ENCODE measurements around the gene ANKRD42.
"Not testable (repeated sequence)": the region's sequence is repeated elsewhere in the genome, so short reads cannot be mapped to it uniquely, and the experiment has no call there.

The ANKRD42 gene

GRCh38 chr11:83206771-83207382 is 13.4 kb downstream of the ANKRD42 start:
- H3K27ac ChIP-seq (ENCODE audit: low read length); H3K4me1 ChIP-seq (ENCODE audit: insufficient read depth, low read length); H3K36me3 ChIP-seq (ENCODE audit: insufficient read depth, low read depth, low read length); H3K4me3 ChIP-seq (ENCODE audit: low read length); H3K27me3 ChIP-seq (ENCODE audit: insufficient read depth, low read length); H3K9me3 ChIP-seq (ENCODE audit: insufficient read depth, low read depth, low read length); H3K9ac ChIP-seq (ENCODE audit: low read depth, low read length): not testable (repeated sequence)

GRCh38 chr11:83219095-83219494 is 25.6 kb downstream of the ANKRD42 start:
- no peaks in the 10 kb centered on the region for H3K9me3 ChIP-seq (ENCODE audit: insufficient read depth, low read depth, low read length)
- H3K9ac ChIP-seq (ENCODE audit: low read depth, low read length) = no peak overlapping the region
- H3K4me3 ChIP-seq (ENCODE audit: low read length) = no peak overlapping the region
- H3K36me3 ChIP-seq (ENCODE audit: insufficient read depth, low read depth, low read length) = no peaks in the 10 kb centered on the region
- H3K4me1 ChIP-seq (ENCODE audit: insufficient read depth, low read length) = no peaks in the 10 kb centered on the region
- no peaks in the 10 kb centered on the region for H3K27me3 ChIP-seq (ENCODE audit: insufficient read depth, low read length)
- H3K27ac ChIP-seq (ENCODE audit: low read length) = no peak overlapping the region

- Histone ChIP-seq H3K9ac (ENCODE audit: low read depth, low read length) (no peak overlapping the region), H3K36me3 (ENCODE audit: insufficient read depth, low read depth, low read length) (no peaks in the 10 kb centered on the region), H3K27me3 (ENCODE audit: insufficient read depth, low read length) (no peaks in the 10 kb centered on the region), H3K4me1 (ENCODE audit: insufficient read depth, low read length) (no peaks in the 10 kb centered on the region), H3K4me3 (ENCODE audit: low read length) (no peak overlapping the region), H3K9me3 (ENCODE audit: insufficient read depth, low read depth, low read length) (no peaks in the 10 kb centered on the region), H3K27ac (ENCODE audit: low read length) (no peak overlapping the region)
Measured at GRCh38 chr11:83220260-83220659, 26.7 kb downstream of the ANKRD42 start.

- no peaks in the 10 kb centered on the region for H3K36me3 ChIP-seq (ENCODE audit: insufficient read depth, low read depth, low read length)
- H3K4me1 ChIP-seq (ENCODE audit: insufficient read depth, low read length) = no peaks in the 10 kb centered on the region
- H3K9me3 ChIP-seq (ENCODE audit: insufficient read depth, low read depth, low read length) = no peaks in the 10 kb centered on the region
- H3K27me3 ChIP-seq (ENCODE audit: insufficient read depth, low read length) = no peaks in the 10 kb centered on the region
- no peak overlapping the region for H3K9ac ChIP-seq (ENCODE audit: low read depth, low read length)
- no peak overlapping the region for H3K27ac ChIP-seq (ENCODE audit: low read length)
- no peak overlapping the region for H3K4me3 ChIP-seq (ENCODE audit: low read length)
Measured at GRCh38 chr11:83221694-83222093, 28.2 kb downstream of the ANKRD42 start.

DNA sequence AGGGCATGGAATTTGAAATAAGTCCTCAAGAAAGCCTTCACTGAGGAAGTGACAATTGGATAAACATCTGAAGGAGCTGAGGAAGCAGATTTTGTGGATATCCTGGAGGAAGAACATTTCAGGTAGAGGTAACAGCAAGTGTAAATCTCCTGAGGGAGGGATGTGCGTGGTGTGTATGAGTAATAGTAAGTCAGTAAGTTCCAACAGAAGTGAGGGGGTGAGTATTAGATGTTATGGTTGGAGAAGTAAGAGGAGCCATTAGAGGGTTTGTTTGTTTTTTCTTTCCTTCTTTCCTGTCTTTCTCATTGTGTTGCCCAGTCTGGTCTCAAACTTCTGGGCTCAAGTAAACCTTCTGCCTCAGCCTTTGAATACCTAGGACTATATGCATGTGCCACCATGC is 29.0 kb downstream of the ANKRD42 start:
- Histone ChIP-seq H3K27me3 (ENCODE audit: insufficient read depth, low read length) (no peaks in the 10 kb centered on the region), H3K36me3 (ENCODE audit: insufficient read depth, low read depth, low read length) (no peaks in the 10 kb centered on the region), H3K9ac (ENCODE audit: low read depth, low read length) (no peak overlapping the region), H3K4me1 (ENCODE audit: insufficient read depth, low read length) (no peaks in the 10 kb centered on the region), H3K27ac (ENCODE audit: low read length) (no peak overlapping the region), H3K4me3 (ENCODE audit: low read length) (no peak overlapping the region), H3K9me3 (ENCODE audit: insufficient read depth, low read depth, low read length) (no peaks in the 10 kb centered on the region)

DNA sequence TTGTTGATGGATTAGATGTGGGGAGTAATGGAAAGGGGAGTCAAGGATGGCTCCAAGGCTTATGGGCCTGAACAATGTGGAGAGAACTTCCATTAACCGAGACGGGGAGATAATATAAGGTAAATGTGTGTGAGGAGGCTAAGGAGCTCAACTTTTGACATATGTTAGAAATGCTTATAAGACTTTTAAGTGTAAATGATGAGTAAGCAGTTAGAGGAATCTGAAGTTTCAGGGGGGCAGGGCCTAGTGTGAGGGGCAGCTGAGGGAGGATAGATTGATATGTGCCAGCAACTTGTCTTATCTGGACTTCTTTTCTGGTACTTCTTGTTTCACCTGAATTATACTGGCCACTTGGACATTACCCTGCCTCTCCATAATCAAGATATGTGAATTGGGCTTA is 29.9 kb downstream of the ANKRD42 start:
- Histone ChIP-seq H3K4me3 (ENCODE audit: low read length) (no peak overlapping the region), H3K9ac (ENCODE audit: low read depth, low read length) (no peak overlapping the region), H3K27me3 (ENCODE audit: insufficient read depth, low read length) (no peaks in the 10 kb centered on the region), H3K9me3 (ENCODE audit: insufficient read depth, low read depth, low read length) (no peaks in the 10 kb centered on the region), H3K4me1 (ENCODE audit: insufficient read depth, low read length) (no peaks in the 10 kb centered on the region), H3K36me3 (ENCODE audit: insufficient read depth, low read depth, low read length) (no peaks in the 10 kb centered on the region), H3K27ac (ENCODE audit: low read length) (no peak overlapping the region)

DNA sequence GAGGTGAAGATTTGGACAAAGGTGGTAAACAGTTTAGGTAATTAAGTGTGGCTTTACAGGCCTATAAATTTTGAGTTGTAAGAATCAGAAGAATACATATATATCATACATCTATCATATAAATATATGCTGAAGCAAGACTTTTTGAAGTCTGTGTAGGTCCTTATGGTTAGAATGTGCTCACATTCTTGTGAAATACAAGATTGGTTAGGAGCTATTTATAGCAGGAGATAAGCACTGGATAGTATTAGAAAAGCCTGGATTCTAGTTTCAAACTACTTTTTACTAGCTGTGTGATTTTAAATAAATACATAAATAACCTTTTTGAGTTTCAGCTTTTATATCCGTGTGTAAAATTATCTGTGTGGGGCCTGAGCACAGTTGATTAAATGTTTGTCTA is 42.3 kb downstream of the ANKRD42 start:
- Histone ChIP-seq H3K9ac (ENCODE audit: low read depth, low read length) (no peak overlapping the region), H3K9me3 (ENCODE audit: insufficient read depth, low read depth, low read length) (no peaks in the 10 kb centered on the region), H3K4me3 (ENCODE audit: low read length) (no peak overlapping the region), H3K36me3 (ENCODE audit: insufficient read depth, low read depth, low read length) (no peaks in the 10 kb centered on the region), H3K27me3 (ENCODE audit: insufficient read depth, low read length) (no peaks in the 10 kb centered on the region), H3K27ac (ENCODE audit: low read length) (no peak overlapping the region), H3K4me1 (ENCODE audit: insufficient read depth, low read length) (no peaks in the 10 kb centered on the region)

- H3K9me3 ChIP-seq (ENCODE audit: insufficient read depth, low read depth, low read length) = no peaks in the 10 kb centered on the region
- no peaks in the 10 kb centered on the region for H3K36me3 ChIP-seq (ENCODE audit: insufficient read depth, low read depth, low read length)
- H3K4me1 ChIP-seq (ENCODE audit: insufficient read depth, low read length) = no peaks in the 10 kb centered on the region
- no peaks in the 10 kb centered on the region for H3K27me3 ChIP-seq (ENCODE audit: insufficient read depth, low read length)
- H3K9ac ChIP-seq (ENCODE audit: low read depth, low read length) = no peak overlapping the region
- H3K27ac ChIP-seq (ENCODE audit: low read length) = no peak overlapping the region
- H3K4me3 ChIP-seq (ENCODE audit: low read length) = no peak overlapping the region
Measured at GRCh38 chr11:83238111-83238510, 44.6 kb downstream of the ANKRD42 start.

DNA sequence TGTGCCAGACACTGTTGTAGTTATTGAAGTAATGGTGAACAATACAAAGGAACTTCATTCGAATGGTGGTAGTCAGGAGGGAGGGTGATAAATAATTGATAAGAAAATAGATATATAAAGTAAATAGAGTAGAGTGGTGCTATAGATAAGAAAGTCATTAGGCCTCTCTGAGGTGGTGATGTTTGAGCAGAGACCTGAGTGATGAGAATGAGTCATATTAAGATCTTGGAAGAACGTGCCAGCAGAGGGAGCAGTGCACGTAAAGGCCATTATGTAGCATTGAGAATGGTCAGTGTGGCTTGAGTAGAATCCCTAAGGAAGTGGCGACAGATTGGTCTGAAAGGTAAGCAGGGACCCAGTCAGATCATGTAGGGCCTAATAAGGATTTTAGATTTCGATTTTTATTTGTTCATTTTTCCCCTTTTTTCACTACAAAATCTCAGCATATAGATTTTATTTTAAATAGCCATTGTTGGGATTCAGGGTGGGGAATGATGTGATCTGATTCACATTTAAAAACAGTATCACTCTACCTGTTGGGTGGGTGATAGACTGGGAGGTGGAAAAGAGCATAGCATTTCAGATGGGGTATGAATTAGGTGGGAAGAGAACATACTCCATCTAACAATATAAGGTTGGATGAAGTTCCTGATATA is 47.9 kb downstream of the ANKRD42 start:
- Histone ChIP-seq H3K9me3 (ENCODE audit: insufficient read depth, low read depth, low read length) (no peaks in the 10 kb centered on the region), H3K9ac (ENCODE audit: low read depth, low read length) (no peak overlapping the region), H3K27me3 (ENCODE audit: insufficient read depth, low read length) (no peaks in the 10 kb centered on the region), H3K36me3 (ENCODE audit: insufficient read depth, low read depth, low read length) (no peaks in the 10 kb centered on the region), H3K4me1 (ENCODE audit: insufficient read depth, low read length) (no peaks in the 10 kb centered on the region), H3K4me3 (ENCODE audit: low read length) (no peak overlapping the region), H3K27ac (ENCODE audit: low read length) (no peak overlapping the region)

DNA sequence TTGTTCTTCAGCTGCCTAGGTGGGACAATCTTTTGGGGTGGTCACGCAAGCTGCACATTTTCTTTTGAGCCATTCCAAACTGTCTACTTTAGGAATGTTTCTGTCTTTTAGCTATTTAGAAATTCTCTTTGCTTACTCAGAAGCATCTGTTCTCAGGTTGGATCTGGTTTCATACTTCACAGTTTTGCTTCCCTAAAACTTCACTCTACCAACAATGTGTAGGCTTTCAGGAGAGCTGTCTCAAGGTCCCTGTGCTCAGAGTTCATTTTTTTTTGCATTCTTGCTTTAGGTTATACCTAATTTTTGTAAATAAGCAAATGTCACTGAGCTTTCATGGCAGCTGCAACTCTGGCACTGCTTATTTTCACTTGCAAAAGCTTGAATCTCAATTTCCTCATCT is 55.9 kb downstream of the ANKRD42 start:
- Histone ChIP-seq H3K9ac (ENCODE audit: low read depth, low read length) (no peak overlapping the region), H3K27ac (ENCODE audit: low read length) (no peak overlapping the region), H3K36me3 (ENCODE audit: insufficient read depth, low read depth, low read length) (no peaks in the 10 kb centered on the region), H3K9me3 (ENCODE audit: insufficient read depth, low read depth, low read length) (no peaks in the 10 kb centered on the region), H3K4me3 (ENCODE audit: low read length) (no peak overlapping the region), H3K4me1 (ENCODE audit: insufficient read depth, low read length) (no peaks in the 10 kb centered on the region), H3K27me3 (ENCODE audit: insufficient read depth, low read length) (no peaks in the 10 kb centered on the region)

- Histone ChIP-seq H3K4me1 (ENCODE audit: insufficient read depth, low read length) (no peaks in the 10 kb centered on the region), H3K27me3 (ENCODE audit: insufficient read depth, low read length) (no peaks in the 10 kb centered on the region), H3K4me3 (ENCODE audit: low read length) (no peak overlapping the region)
Measured at GRCh38 chr11:83249972-83250593, 56.6 kb downstream of the ANKRD42 start.

DNA sequence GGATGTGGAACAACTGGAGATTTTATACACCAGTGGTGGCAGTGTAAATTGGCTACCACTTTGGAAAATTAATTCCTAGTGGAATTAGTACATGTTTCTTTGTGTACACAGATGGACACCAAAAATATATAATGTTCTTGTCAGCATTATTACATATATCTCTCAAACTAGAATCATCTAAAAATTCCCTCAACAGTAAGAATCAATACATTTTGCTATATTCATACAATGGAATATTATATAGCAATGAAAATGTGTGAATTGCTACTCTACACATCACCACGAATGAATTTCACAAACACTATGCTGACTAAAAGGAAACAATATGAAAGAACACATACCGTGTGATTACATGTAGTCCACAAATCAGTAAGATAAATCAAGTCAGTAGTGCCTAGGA is 58.8 kb downstream of the ANKRD42 start:
- Histone ChIP-seq H3K4me3 (ENCODE audit: low read length) (no peak overlapping the region), H3K36me3 (ENCODE audit: insufficient read depth, low read depth, low read length) (no peaks in the 10 kb centered on the region), H3K27ac (ENCODE audit: low read length) (no peak overlapping the region), H3K9me3 (ENCODE audit: insufficient read depth, low read depth, low read length) (no peaks in the 10 kb centered on the region), H3K27me3 (ENCODE audit: insufficient read depth, low read length) (no peaks in the 10 kb centered on the region), H3K9ac (ENCODE audit: low read depth, low read length) (no peak overlapping the region), H3K4me1 (ENCODE audit: insufficient read depth, low read length) (no peaks in the 10 kb centered on the region)

More at GRCh38 chr11:83249972-83250593, 56.6 kb downstream of the ANKRD42 start:
- H3K27ac ChIP-seq (ENCODE audit: low read length) = no peak overlapping the region
- no peak overlapping the region for H3K9ac ChIP-seq (ENCODE audit: low read depth, low read length)
- no peaks in the 10 kb centered on the region for H3K9me3 ChIP-seq (ENCODE audit: insufficient read depth, low read depth, low read length)
- no peaks in the 10 kb centered on the region for H3K36me3 ChIP-seq (ENCODE audit: insufficient read depth, low read depth, low read length)

All from iPS-20b (cell line).